GM18909 (cell line): ENCODE measurements around the gene CD4.

Source experiments
- ATAC-seq: cut with Tn5 transposase; IDR thresholded peaks from one replicate; pipeline ENCODE4 v1.9.1; 2021; ENCODE audit warnings: mild to moderate bottlenecking; ENCODE audit not compliant: unreplicated experiment, poor library complexity

Gene CD4

GRCh38 chr12:6775185-6776174 lies 13.8 kb upstream of the CD4 start:
- no peak for ATAC-seq

DNA sequence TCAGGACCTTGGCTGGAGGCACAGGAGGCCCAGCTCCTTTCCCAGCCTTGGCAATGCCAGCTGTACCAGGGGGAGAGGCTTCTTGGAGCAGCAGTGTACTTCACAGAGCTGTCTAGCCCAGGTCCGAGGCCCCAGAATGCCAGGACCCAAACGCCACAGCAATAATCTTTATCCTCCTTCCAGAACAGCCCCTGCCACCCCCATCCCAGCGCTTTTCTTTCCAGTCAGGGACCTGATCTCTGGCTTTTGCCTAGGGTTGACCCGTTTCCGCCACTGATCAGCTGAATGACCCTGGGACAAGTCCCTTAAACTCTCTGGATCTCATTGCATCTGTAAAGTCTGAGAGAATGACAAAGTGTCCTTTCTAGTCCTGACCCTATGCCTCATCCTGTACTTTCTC lies 11.9 kb upstream of the CD4 start:
- ATAC-seq = no peak

DNA sequence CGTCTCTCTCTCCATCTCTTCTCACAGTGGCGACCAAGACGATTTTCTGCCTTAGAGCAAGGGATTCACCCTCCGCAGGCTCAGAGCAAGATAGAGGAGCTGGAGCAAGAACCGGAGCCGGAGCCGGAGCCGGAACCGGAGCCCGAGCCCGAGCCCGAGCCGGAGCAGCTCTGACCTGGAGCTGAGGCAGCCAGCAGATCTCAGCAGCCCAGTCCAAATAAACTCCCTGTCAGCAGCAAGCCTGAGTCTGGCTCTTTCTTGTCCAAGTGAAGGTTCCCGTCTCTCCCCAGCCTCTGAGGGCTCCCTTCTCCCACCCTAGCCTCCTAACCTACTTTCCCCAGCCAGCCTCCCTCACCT lies 11.1 kb upstream of the CD4 start:
- ATAC-seq = no peak

DNA sequence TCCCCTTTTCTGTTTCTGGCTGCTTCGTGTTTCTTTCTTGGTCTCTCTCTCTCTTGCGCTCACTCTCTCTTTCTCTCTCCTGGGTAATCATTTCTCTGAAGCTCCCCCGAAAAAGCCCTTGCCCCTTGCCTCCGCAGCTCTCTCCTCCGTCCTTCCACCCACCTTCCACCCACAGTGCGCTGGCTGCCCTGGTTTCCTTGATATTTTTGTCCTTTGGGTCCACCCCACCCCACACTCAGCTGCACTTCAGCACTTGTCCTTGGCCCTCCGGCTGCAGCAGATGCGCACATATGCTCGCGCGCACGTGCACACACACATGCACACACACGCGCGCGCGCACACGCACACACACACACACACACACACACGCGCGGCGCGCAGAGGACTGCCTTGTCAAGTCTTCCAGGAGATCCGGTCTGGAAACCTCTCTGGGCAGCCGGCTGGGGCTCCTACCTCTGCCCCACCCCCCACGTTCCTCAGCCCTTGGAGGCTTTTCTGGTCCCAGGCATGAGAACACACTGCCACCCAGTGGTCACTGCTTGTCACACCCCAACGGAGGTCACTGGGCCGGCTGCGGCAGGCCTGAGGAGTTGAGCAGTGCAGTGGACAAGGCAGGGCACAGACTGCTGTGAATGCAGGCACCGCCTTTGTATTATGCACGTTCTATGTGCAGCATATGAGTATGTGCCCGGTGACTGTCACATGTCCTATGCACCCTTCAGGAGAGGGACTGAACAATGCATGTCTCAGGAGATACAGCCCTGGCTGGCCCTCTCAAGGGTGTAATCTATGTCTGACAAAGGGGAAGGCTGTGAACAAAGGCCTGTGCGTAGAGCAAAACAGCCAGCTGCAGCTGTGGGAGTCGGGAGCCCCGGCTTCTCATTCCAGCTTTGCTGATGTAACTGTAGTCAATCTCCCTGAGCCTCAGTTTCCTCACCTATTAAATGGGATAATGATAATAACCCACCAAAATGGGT lies 10.5 kb upstream of the CD4 start:
- peak; percentile 69 for ATAC-seq

GRCh38 chr12:6779708-6780432 lies 9.5 kb upstream of the CD4 start:
- ATAC-seq = no peak

- ATAC-seq = no peak
Observed at GRCh38 chr12:6780573-6780972, 8.8 kb upstream of the CD4 start.

DNA sequence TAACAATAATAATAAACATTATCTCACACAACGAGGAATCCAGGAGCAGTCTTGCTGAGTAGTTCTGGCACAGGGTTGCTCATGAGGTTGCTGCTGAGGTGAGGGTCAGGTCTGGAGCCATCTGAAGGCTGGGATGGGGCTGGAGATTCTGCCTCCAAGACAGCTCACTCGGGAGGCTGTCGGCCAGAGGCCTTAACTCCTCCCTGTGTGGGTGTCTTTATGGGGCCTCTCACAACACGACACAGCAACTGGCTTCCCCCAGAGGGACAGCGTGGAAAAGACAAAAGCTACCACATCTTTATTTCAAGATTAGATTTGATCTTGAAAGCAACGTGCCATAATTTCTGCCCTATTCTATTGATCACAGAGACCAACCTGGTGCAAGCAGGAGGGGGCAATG lies 7.2 kb upstream of the CD4 start:
- ATAC-seq = no peak

DNA sequence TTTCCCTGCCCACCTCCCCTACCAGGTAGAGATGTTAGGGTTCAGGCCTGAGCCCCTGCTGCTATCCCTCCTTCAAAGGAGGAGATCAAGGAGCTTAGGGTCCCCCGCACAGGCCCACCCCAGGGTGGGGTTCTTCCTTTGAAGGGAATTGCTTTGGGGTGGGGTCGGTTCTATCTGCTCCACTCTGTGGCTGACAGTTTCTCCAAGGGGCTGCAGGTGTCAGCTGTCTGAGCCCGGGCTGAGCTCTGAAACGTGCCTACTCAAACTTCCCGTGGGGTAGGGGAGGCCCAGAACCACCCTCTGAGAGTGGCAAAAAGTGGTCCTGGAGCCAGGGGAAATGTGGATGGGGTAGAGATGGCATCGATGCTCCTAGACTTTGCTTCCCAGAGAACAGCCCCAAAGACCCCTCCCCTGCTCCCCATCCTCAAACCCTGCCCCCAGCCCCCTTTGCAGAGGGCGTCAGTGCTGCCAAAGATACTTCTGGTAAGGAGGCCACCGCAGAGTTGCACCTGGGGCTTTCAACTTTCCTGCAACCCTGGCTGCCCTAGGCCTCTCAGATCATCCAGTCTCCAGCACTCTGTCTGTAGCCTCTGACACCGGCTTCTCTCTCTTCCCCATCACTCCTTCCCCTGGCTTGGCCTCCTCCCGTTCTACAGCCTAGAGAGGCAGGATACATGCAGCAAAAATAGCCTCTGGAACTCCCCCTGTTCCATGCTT lies 6.3 kb upstream of the CD4 start:
- no peak for ATAC-seq

DNA sequence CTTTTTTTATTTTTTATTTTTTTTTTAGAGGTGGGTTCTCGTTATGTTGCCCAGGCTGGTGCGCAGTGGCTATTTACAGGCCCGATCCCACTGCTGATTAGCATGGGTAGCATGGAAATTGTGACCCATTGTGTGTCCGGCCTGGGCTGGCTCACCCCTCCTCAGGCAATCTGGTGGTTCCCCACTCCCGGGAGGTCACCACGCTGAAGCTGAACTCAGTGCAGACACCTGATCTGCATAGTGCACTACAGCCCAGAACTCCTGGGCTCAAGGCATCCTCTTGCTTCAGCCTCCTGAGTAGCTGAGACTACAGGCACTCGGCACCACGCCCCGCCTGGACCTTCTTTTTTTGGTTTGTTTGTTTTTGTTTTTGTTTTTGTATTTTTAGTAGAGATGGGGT lies 5.5 kb upstream of the CD4 start:
- ATAC-seq = no peak

- no peak for ATAC-seq
Observed at GRCh38 chr12:6784296-6784695, 5.0 kb upstream of the CD4 start.

GRCh38 chr12:6784761-6785160 lies 4.6 kb upstream of the CD4 start:
- ATAC-seq = no peak

- no peak for ATAC-seq
Observed at GRCh38 chr12:6786416-6787094, 2.8 kb upstream of the CD4 start.

- ATAC-seq = no peak
Observed at GRCh38 chr12:6787309-6787708, 2.0 kb upstream of the CD4 start.

DNA sequence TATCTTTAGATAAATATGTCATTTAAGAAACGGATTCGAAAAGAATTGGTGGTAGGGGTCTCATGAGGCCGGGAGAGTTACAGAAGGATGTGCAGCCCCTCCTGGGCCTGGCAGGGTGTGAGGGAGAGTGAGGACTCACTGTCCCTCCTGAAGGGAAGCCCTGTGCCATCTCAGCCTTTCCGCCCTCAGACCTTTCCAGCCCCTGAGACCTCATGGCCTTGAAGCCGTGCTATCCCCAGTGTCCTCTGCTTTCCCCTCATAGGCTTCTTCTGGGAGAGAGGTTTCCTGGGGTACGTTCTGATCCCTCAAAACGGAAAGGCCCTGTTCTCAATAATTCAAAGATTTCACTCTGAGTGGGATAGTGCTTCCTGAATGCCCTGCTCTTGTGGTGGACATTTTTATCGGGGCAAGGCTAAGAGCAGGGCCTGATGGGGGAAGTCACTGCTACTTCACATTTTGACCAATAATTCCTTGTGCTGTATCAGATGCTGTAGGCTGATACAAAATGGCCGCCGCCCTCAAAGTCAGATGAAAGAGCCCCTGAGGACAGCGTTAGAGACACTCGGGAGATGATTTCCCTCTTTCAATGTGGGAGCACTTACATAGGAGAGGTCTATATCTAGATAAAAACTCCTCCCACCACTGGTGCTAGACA lies 1.3 kb downstream of the CD4 start:
- ATAC-seq = no peak

GRCh38 chr12:6791931-6792520 lies 2.7 kb downstream of the CD4 start:
- ATAC-seq = no peak

DNA sequence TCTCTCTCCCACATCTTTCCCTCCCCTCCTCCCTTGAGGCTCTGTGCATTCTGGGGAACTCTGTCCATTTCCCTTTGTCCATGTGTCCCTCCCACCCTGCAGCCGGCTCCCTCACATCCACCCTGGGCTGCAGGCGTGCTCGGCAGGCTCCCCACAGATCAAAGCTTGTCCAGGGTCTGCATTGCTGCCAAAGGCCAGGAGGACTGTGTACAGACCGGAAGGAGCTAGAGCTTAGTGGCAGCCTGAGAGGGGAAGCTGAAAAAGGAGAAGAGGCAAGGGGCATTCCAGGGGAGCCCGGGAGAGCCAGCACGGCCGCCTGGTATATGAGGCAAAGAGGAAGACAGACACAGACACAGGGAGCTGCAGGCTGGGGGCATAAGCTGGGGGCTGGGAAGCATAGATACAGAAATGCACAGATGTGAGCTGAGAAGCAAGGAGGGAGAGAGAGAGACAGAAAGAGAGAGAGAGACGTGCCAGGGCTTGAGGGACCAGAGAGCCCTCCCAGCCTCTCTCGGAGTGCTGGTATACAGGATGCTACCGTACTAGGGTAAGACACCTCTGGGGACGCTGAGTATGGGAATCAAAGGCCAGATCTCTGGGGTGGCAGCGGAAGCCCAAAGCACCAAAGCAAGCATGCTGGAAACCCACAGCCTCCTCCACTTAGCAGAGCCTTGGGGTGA lies 3.3 kb downstream of the CD4 start:
- ATAC-seq = no peak

- no peak for ATAC-seq
Observed at GRCh38 chr12:6795088-6795487, 5.8 kb downstream of the CD4 start.

GRCh38 chr12:6796576-6796975 lies 7.2 kb downstream of the CD4 start:
- ATAC-seq = no peak
